ENCODE measurements around the gene CYS1.

DNA sequence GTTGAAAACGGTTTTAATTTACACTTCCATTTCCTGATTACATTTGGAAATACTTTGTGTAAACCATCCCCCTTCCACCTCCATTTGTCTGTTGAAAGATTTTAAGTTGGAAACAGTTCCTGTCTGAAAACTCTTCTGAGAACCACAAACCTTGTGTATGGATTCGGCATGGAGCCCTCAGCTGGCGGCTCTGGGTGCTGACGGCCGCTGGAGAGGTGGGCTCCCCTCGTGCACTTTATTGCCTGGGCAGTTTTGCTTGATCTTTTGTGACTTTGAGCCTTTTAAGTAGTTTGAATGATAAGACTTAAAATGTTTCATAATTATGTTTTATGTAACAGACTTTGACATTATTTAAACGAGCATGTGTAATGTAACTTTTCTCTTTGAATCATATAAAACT lies 25.8 kb downstream of the CYS1 start:
- TF ChIP-seq, protein P1, sequence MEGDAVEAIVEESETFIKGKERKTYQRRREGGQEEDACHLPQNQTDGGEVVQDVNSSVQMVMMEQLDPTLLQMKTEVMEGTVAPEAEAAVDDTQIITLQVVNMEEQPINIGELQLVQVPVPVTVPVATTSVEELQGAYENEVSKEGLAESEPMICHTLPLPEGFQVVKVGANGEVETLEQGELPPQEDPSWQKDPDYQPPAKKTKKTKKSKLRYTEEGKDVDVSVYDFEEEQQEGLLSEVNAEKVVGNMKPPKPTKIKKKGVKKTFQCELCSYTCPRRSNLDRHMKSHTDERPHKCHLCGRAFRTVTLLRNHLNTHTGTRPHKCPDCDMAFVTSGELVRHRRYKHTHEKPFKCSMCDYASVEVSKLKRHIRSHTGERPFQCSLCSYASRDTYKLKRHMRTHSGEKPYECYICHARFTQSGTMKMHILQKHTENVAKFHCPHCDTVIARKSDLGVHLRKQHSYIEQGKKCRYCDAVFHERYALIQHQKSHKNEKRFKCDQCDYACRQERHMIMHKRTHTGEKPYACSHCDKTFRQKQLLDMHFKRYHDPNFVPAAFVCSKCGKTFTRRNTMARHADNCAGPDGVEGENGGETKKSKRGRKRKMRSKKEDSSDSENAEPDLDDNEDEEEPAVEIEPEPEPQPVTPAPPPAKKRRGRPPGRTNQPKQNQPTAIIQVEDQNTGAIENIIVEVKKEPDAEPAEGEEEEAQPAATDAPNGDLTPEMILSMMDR (IDR thresholded peaks at IDR 0.05; ENCODE audit: low read length), result peak; percentile 7; the same call in 1 of the 2 replicates
- TF ChIP-seq EZH2 (IDR thresholded peaks at IDR 0.05; ENCODE audit: borderline replicate concordance, low read length), result no peak

All from OCI-LY1 (cell line).